ENCODE data around the gene ESPN.

ESPN gene

GRCh38 chr1:6464915-6465314 is 40.3 kb downstream of the ESPN start (continued):
- TF ChIP-seq SCRT2 (tag by site-specific recombination; IDR thresholded peaks at IDR 0.05), result no peak
- TF ChIP-seq ZNF596 (tag by site-specific recombination; IDR thresholded peaks at IDR 0.05), result no peak
- no peak for TF ChIP-seq ZBTB48 (tag by site-specific recombination; IDR thresholded peaks at IDR 0.05)
- TF ChIP-seq, protein P1, sequence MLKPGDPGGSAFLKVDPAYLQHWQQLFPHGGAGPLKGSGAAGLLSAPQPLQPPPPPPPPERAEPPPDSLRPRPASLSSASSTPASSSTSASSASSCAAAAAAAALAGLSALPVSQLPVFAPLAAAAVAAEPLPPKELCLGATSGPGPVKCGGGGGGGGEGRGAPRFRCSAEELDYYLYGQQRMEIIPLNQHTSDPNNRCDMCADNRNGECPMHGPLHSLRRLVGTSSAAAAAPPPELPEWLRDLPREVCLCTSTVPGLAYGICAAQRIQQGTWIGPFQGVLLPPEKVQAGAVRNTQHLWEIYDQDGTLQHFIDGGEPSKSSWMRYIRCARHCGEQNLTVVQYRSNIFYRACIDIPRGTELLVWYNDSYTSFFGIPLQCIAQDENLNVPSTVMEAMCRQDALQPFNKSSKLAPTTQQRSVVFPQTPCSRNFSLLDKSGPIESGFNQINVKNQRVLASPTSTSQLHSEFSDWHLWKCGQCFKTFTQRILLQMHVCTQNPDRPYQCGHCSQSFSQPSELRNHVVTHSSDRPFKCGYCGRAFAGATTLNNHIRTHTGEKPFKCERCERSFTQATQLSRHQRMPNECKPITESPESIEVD (tag by site-specific recombination; IDR thresholded peaks at IDR 0.05), result no peak

GRCh38 chr1:6465461-6466005 is 41.0 kb downstream of the ESPN start:
- H3K36me3 ChIP-seq (ENCODE audit: control insufficient read depth in 2 of 2, insufficient read depth in 1 of 2, low read length in 2 of 2), result peaks cover 0 to 65% of the 10 kb centered on the region in 2 experiments; a peak in 1 of 3 replicates
- H3K4me1 ChIP-seq (ENCODE audit: control insufficient read depth, insufficient read depth, low read length), result no peaks in the 10 kb centered on the region
- ChIA-PET CTCF (interaction anchor here (0.7 kb wide), 1 partner anchor 382 kb away, joined by 4 read pairs; no protein-coding TSS in a partner anchor), POLR2A (no interaction called here)
- no peak overlapping the region for H3K4me3 ChIP-seq (ENCODE audit: low read depth, low read length)
- TF ChIP-seq SP2 (tag by site-specific recombination; IDR thresholded peaks at IDR 0.05) (no peak), ZNF19 (tag by site-specific recombination; IDR thresholded peaks at IDR 0.05; ENCODE audit: low read depth) (no peak), KLF1 (tag by site-specific recombination; IDR thresholded peaks at IDR 0.05) (peak; percentile 34; the same call in 1 of the 2 replicates)
- no peak overlapping the region for H3K27ac ChIP-seq (ENCODE audit: extremely low read depth, low read depth, low read length)
- H3K9me3 ChIP-seq (ENCODE audit: control insufficient read depth, insufficient read depth, low read depth, low read length), result no peaks in the 10 kb centered on the region

DNA sequence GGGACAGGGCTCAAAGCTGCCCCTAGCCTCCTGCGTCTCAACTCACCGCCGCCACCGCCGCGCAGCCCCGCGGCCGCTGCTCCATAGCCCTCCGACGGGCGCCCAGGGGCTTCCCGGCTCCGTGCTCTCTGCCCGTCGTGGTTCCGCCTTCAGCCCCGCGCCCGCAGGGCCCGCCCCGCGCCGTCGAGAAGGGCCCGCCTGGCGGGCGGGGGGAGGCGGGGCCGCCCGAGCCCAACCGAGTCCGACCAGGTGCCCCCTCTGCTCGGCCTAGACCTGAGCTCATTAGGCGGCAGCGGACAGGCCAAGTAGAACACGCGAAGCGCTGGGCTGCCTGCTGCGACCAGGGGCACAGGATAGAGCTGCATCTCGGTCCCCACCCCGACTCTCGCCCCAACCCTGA is 41.4 kb downstream of the ESPN start, which contains the start of gene TNFRSF25:
TSS of gene TNFRSF25 (minus strand) at position 151 of the 400 bp plus-strand sequence. CDS start at position 85, 66 bp downstream.
- no peaks in the 10 kb centered on the region for H3K4me1 ChIP-seq (ENCODE audit: control insufficient read depth, insufficient read depth, low read length)
- POLR2A ChIA-PET, result no interaction called here
- CTCF ChIA-PET, result interaction anchor here (0.7 to 0.8 kb wide), 3 partner anchors 10 to 798 kb away, joined by 3 to 4 read pairs (median 4); no protein-coding TSS in a partner anchor

GRCh38 chr1:6466751-6467150 is 42.2 kb downstream of the ESPN start:
- ChIA-PET CTCF (interaction anchor here (0.6 to 0.8 kb wide), 3 partner anchors 10 to 799 kb away, joined by 3 to 4 read pairs (median 3); no protein-coding TSS in a partner anchor), POLR2A (no interaction called here)
- TF ChIP-seq SP2 (tag by site-specific recombination; IDR thresholded peaks at IDR 0.05), result no peak
- no peak for TF ChIP-seq PRDM1 (tag by site-specific recombination; IDR thresholded peaks at IDR 0.05)
- TF ChIP-seq, protein P2, sequence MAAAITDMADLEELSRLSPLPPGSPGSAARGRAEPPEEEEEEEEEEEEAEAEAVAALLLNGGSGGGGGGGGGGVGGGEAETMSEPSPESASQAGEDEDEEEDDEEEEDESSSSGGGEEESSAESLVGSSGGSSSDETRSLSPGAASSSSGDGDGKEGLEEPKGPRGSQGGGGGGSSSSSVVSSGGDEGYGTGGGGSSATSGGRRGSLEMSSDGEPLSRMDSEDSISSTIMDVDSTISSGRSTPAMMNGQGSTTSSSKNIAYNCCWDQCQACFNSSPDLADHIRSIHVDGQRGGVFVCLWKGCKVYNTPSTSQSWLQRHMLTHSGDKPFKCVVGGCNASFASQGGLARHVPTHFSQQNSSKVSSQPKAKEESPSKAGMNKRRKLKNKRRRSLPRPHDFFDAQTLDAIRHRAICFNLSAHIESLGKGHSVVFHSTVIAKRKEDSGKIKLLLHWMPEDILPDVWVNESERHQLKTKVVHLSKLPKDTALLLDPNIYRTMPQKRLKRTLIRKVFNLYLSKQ (tag by site-specific recombination; IDR thresholded peaks at IDR 0.05; ENCODE audit: borderline replicate concordance), result no peak
- no peak for TF ChIP-seq WT1 (tag by site-specific recombination; IDR thresholded peaks at IDR 0.05)
- H3K27ac ChIP-seq (ENCODE audit: extremely low read depth, low read depth, low read length), result no peak overlapping the region
- H3K4me3 ChIP-seq (ENCODE audit: low read depth, low read length), result no peak overlapping the region
- H3K9me3 ChIP-seq (ENCODE audit: control insufficient read depth, insufficient read depth, low read depth, low read length), result no peaks in the 10 kb centered on the region
- H3K4me1 ChIP-seq (ENCODE audit: control insufficient read depth, insufficient read depth, low read length), result no peaks in the 10 kb centered on the region
- peaks cover 0 to 68% of the 10 kb centered on the region in 2 experiments; a peak in 1 of 3 replicates for H3K36me3 ChIP-seq (ENCODE audit: control insufficient read depth in 2 of 2, insufficient read depth in 1 of 2, low read length in 2 of 2)

More for the DNA sequence above, 41.4 kb downstream of the ESPN start, which contains the start of gene TNFRSF25:
- Histone ChIP-seq H3K27ac (ENCODE audit: extremely low read depth, low read depth, low read length) (no peak within 1 kb of the TSS), H3K36me3 (ENCODE audit: control insufficient read depth in 2 of 2, insufficient read depth in 1 of 2, low read length in 2 of 2) (peaks cover 0 to 69% of the 10 kb centered on the region in 2 experiments; a peak in 1 of 3 replicates), H3K9me3 (ENCODE audit: control insufficient read depth, insufficient read depth, low read depth, low read length) (no peaks in the 10 kb centered on the region), H3K4me3 (ENCODE audit: low read depth, low read length) (no peak within 1 kb of the TSS)
- no peak for TF ChIP-seq ZNF157 (tag by site-specific recombination; IDR thresholded peaks at IDR 0.05)

- Histone ChIP-seq H3K36me3 (ENCODE audit: control insufficient read depth in 2 of 2, insufficient read depth in 1 of 2, low read length in 2 of 2) (peaks cover 0 to 68% of the 10 kb centered on the region in 2 experiments; a peak in 1 of 3 replicates), H3K4me1 (ENCODE audit: control insufficient read depth, insufficient read depth, low read length) (no peaks in the 10 kb centered on the region), H3K9me3 (ENCODE audit: control insufficient read depth, insufficient read depth, low read depth, low read length) (no peaks in the 10 kb centered on the region), H3K27ac (ENCODE audit: extremely low read depth, low read depth, low read length) (no peak overlapping the region), H3K4me3 (ENCODE audit: low read depth, low read length) (no peak overlapping the region)
- ChIA-PET CTCF (interaction anchor here (1.8 kb wide), 1 partner anchor 28 kb away, joined by 6 read pairs; no protein-coding TSS in a partner anchor), POLR2A (no interaction called here)
- TF ChIP-seq YY1 (tag by site-specific recombination; IDR thresholded peaks at IDR 0.05) (no peak), ZIC2 (tag by site-specific recombination; IDR thresholded peaks at IDR 0.05) (peak; percentile 8; the same call in 1 of the 2 replicates), ZNF707 (tag by site-specific recombination; IDR thresholded peaks at IDR 0.05) (no peak), ZNF10 (tag by site-specific recombination; IDR thresholded peaks at IDR 0.05) (0 out of 2 replicates have a peak, but pooled peaks have one; percentile 27), ZNF624 (tag by site-specific recombination; IDR thresholded peaks at IDR 0.05) (no peak), ZNF571 (tag by site-specific recombination; IDR thresholded peaks at IDR 0.05) (no peak), ZNF140 (tag by site-specific recombination; IDR thresholded peaks at IDR 0.05) (no peak), GLIS1 (tag by site-specific recombination; IDR thresholded peaks at IDR 0.05) (peak; percentile 36; the same call in 1 of the 2 replicates), ZNF521 (tag by site-specific recombination; IDR thresholded peaks at IDR 0.05) (no peak), KLF10 (tag by site-specific recombination; IDR thresholded peaks at IDR 0.05) (no peak), ZFHX2 (tag by site-specific recombination; conservative IDR thresholded peaks at IDR 0.05) (no peak)
- TF ChIP-seq, protein P2 (tag by site-specific recombination; IDR thresholded peaks at IDR 0.05; ENCODE audit: borderline replicate concordance), result no peak
Observed at GRCh38 chr1:6467224-6467623, 42.6 kb downstream of the ESPN start.
